HL-60 (cell line): Measurements from ENCODE around the gene BCL7B.

Source experiments
- DNase-seq, 2 experiments: peaks; one replicate each; pipeline ENCODE4 v3.0.0-alpha.2; 2010 to 2020; ENCODE audit warnings: low read depth in 1 of 2, low spot score in 1 of 2
- H3K27ac ChIP-seq: fragments of 250-450 bp; sonication (Bioruptor Pico); replicated peaks from 2 replicates; pipeline ENCODE4 v1.5.1; 2020; ENCODE audit warnings: mild to moderate bottlenecking, moderate library complexity
- H3K27me3 ChIP-seq: fragments of 250-450 bp; sonication (Bioruptor Pico); 2 replicates; pipeline ENCODE4 v1.5.1; 2021; ENCODE audit warnings: mild to moderate bottlenecking, moderate library complexity; ENCODE audit not compliant: insufficient read depth, poor library complexity, severe bottlenecking
- H3K4me3 ChIP-seq: replicated peaks from 2 replicates; pipeline ENCODE4 v1.5.1; 2011; ENCODE audit warnings: mild to moderate bottlenecking, control low read depth, low read length; ENCODE audit not compliant: insufficient read depth
- GABPA ChIP-seq: IDR thresholded peaks from 2 replicates; pipeline ENCODE4 v1.6.1; 2012; ENCODE audit warnings: low read depth
- POLR2AphosphoS5 ChIP-seq: IDR thresholded peaks from 2 replicates; pipeline ENCODE4 v1.6.1; 2012; ENCODE audit warnings: low read depth
- SPI1 ChIP-seq: IDR thresholded peaks from 2 replicates; pipeline ENCODE4 v1.6.1; 2012; ENCODE audit warnings: low read depth, mild to moderate bottlenecking, borderline replicate concordance
- TF ChIP-seq, protein P1 (sequence below): IDR thresholded peaks from 2 replicates; pipeline ENCODE4 v1.6.1; 2012; ENCODE audit warnings: low read depth; ENCODE audit not compliant: insufficient replicate concordance
- TF ChIP-seq, protein P2 (sequence below): IDR thresholded peaks from one replicate; pipeline ENCODE4 v1.5.1; 2011; ENCODE audit warnings: low read length, control low read depth, inconsistent platforms; ENCODE audit not compliant: insufficient read depth

Gene BCL7B

DNA sequence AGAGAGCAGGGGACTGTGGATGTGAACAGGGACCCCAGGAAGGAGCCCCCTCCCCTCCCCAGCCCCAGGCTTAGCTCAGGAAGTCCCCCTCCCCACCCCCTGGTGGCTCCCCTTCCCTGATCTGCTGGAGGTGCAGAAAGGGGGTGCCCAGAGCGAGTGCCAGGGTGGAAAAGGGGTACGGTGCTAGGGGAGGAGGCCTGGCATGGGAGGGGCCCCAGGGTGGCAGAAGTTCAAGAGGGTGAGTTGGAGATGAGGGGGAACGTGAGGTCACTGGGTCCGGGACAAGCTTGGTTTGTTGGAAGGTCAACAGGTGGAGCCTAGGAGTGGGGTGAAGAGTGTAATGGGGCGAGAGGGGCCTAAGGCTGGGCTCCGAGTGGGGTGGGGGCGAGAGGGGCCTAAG is 42.4 kb upstream of the BCL7B start:
- Histone ChIP-seq H3K4me3 (no peak overlapping the region), H3K27ac (no peak overlapping the region), H3K27me3 (peaks cover 20% of the 10 kb centered on the region)
- no peak for DNase-seq
- TF ChIP-seq, protein P1, sequence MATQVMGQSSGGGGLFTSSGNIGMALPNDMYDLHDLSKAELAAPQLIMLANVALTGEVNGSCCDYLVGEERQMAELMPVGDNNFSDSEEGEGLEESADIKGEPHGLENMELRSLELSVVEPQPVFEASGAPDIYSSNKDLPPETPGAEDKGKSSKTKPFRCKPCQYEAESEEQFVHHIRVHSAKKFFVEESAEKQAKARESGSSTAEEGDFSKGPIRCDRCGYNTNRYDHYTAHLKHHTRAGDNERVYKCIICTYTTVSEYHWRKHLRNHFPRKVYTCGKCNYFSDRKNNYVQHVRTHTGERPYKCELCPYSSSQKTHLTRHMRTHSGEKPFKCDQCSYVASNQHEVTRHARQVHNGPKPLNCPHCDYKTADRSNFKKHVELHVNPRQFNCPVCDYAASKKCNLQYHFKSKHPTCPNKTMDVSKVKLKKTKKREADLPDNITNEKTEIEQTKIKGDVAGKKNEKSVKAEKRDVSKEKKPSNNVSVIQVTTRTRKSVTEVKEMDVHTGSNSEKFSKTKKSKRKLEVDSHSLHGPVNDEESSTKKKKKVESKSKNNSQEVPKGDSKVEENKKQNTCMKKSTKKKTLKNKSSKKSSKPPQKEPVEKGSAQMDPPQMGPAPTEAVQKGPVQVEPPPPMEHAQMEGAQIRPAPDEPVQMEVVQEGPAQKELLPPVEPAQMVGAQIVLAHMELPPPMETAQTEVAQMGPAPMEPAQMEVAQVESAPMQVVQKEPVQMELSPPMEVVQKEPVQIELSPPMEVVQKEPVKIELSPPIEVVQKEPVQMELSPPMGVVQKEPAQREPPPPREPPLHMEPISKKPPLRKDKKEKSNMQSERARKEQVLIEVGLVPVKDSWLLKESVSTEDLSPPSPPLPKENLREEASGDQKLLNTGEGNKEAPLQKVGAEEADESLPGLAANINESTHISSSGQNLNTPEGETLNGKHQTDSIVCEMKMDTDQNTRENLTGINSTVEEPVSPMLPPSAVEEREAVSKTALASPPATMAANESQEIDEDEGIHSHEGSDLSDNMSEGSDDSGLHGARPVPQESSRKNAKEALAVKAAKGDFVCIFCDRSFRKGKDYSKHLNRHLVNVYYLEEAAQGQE = no peak
- no peak for TF ChIP-seq POLR2AphosphoS5

DNA sequence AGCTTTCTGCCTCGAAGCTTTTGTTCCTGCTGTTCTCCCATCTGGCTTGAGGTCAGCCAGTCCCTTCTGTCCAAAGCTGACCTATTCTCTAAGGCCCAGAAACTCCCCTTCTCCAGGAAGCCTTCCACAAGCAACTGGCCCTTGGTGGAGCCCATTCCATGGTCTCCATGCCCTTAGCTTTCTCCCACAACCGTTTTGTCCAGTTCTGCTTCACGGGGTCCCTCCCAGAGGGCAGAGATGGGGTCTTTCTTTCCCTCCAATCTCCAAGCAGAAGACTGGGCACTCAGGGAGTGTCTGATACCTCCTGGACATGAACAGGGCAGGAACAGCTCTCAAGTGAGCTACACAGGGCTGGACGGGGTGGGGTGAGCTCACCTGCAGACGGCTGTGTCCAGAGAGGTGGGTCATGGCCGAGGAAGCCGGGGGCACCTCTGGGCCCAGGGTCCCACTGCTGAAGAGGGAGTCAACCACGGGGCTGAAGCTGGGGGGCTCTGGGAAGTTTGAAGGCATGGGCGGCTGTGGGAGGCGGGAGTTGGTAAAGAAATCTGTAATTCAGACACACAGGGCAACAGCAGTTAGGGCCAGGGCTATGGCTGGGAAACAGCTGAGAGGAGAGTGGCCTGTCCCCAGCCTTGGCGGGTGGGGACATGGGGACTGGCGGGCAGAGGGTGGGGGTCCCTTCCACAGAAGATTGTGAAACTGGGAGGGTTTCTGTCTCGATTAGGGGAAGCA is 41.8 kb upstream of the BCL7B start:
- DNase-seq = no peak
- no peak overlapping the region for H3K4me3 ChIP-seq
- H3K27ac ChIP-seq = no peak overlapping the region
- TF ChIP-seq, protein P2, sequence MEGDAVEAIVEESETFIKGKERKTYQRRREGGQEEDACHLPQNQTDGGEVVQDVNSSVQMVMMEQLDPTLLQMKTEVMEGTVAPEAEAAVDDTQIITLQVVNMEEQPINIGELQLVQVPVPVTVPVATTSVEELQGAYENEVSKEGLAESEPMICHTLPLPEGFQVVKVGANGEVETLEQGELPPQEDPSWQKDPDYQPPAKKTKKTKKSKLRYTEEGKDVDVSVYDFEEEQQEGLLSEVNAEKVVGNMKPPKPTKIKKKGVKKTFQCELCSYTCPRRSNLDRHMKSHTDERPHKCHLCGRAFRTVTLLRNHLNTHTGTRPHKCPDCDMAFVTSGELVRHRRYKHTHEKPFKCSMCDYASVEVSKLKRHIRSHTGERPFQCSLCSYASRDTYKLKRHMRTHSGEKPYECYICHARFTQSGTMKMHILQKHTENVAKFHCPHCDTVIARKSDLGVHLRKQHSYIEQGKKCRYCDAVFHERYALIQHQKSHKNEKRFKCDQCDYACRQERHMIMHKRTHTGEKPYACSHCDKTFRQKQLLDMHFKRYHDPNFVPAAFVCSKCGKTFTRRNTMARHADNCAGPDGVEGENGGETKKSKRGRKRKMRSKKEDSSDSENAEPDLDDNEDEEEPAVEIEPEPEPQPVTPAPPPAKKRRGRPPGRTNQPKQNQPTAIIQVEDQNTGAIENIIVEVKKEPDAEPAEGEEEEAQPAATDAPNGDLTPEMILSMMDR = no peak
- TF ChIP-seq SPI1 = no peak
- TF ChIP-seq GABPA = no peak
- TF ChIP-seq, protein P1 = no peak
- TF ChIP-seq POLR2AphosphoS5 = no peak
- peaks cover 19% of the 10 kb centered on the region for H3K27me3 ChIP-seq

DNA sequence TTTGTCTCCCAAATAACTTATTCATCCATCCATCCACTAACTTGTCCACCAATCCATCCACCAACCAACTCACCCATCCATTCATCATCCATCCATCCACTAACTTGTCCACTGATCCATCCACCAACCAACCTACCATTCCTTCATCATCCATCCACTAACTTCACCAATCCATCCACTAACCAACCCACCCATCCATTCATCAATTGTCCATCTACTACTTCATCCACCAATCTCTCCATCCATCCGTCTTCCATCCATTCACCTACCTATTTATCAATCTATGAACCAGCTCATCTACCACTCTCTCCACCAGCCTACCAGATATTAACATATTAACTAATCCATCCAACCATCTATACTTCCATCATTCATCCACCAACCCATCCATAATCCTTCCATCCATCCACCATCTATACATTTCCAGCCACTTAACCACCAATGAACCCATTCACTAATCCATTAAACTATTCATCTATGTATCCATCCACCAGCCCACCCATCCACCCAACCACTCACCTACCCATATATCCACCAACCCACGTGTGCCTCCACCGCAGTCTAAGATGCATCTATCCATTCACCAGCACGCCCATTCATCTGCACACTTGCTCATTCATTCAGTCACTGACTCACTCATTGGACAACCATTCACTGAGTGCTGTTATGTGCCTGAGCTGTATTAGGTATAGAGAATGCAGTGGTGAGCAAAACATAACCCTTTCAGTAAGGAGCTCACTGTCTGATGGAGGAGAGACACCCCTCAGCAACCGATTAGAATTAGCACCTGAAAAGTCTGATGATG is 40.7 kb upstream of the BCL7B start:
- DNase-seq = no peak
- H3K27ac ChIP-seq = no peak overlapping the region
- H3K27me3 ChIP-seq = peaks cover 16% of the 10 kb centered on the region
- H3K4me3 ChIP-seq = no peak overlapping the region
- TF ChIP-seq, protein P2 = no peak
- no peak for TF ChIP-seq POLR2AphosphoS5
- TF ChIP-seq SPI1 = no peak
- TF ChIP-seq GABPA = no peak
- TF ChIP-seq, protein P1 = no peak
